AG10803 (cell line): Measurements from ENCODE around the gene SH3BGRL2.
"Not testable (repeated sequence)": the region's sequence is repeated elsewhere in the genome, so short reads cannot be mapped to it uniquely, and the experiment has no call there.

Experiments used
- DNase-seq: peaks from one replicate; pipeline ENCODE4 v3.0.0; 2010; ENCODE audit warnings: low read depth
- H3K4me3 ChIP-seq: 2 replicates; pipeline ENCODE4 v1.5.1; 2011; ENCODE audit warnings: mild to moderate bottlenecking, low read length, control low read depth
- TF ChIP-seq, protein P1 (sequence below): conservative IDR thresholded peaks from 2 replicates; pipeline ENCODE4 v1.5.1; 2011; ENCODE audit warnings: mild to moderate bottlenecking, low read length, control low read depth, inconsistent platforms

SH3BGRL2 gene

GRCh38 chr6:79737172-79737571 lies 106.0 kb downstream of the SH3BGRL2 start:
- no peak overlapping the region for H3K4me3 ChIP-seq
- no peak for DNase-seq
- TF ChIP-seq, protein P1, sequence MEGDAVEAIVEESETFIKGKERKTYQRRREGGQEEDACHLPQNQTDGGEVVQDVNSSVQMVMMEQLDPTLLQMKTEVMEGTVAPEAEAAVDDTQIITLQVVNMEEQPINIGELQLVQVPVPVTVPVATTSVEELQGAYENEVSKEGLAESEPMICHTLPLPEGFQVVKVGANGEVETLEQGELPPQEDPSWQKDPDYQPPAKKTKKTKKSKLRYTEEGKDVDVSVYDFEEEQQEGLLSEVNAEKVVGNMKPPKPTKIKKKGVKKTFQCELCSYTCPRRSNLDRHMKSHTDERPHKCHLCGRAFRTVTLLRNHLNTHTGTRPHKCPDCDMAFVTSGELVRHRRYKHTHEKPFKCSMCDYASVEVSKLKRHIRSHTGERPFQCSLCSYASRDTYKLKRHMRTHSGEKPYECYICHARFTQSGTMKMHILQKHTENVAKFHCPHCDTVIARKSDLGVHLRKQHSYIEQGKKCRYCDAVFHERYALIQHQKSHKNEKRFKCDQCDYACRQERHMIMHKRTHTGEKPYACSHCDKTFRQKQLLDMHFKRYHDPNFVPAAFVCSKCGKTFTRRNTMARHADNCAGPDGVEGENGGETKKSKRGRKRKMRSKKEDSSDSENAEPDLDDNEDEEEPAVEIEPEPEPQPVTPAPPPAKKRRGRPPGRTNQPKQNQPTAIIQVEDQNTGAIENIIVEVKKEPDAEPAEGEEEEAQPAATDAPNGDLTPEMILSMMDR, result no peak

- no peak overlapping the region for H3K4me3 ChIP-seq
- DNase-seq, result no peak
- TF ChIP-seq, protein P1, result no peak
These were observed 110.9 kb downstream of the SH3BGRL2 start for GRCh38 chr6:79742030-79742429.

- H3K4me3 ChIP-seq, DNase-seq: not testable (repeated sequence)
These were observed 114.2 kb downstream of the SH3BGRL2 start for GRCh38 chr6:79745282-79745681.

DNA sequence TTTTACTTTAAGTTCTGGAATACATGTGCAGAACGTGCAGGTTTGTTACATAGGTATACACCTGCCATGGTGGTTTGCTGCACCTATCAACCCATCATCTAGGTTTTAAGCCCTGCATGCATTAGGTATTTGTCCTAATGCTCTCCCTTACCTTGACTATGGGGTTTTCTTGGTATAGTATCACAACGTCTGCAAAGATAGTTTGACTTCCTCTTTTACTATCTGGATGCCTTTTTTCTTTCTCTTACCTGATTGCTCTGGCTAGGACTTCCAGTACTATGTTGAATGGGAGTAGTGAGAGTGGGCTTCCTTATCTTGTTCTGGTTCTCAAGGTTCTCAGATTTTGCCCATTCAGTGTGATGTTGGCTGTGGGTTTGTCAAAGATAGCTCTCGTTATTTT lies 115.2 kb downstream of the SH3BGRL2 start:
- not testable (repeated sequence) for H3K4me3 ChIP-seq, DNase-seq

DNA sequence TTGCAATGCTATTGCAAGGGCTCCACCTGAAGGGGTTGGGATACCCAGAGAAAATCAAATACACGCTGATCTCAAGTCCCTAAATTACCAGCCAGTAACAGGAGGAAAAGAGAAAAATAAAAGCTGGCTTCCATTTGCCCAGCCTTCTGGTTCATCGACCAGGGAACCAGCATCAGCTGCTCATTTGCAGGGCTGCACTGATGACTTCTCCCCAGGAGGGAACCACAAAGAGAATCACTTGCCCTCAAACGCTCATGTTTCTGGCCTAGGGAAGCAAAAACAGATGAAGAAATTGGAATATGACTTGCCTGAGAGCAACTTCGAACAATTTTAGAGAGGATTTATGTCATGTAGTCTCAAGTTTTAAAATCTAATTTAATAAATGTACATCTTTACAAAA lies 119.7 kb downstream of the SH3BGRL2 start:
- TF ChIP-seq, protein P1, result no peak
- no peak overlapping the region for H3K4me3 ChIP-seq
- no peak for DNase-seq
